22Rv1 (cell line): ENCODE measurements around the gene HEATR3.
"Not testable (repeated sequence)": the region's sequence is repeated elsewhere in the genome, so short reads cannot be mapped to it uniquely, and the experiment has no call there.

Source experiments
- H3K27ac ChIP-seq: fragments of 450-650 bp; 2 replicates; pipeline ENCODE4 v1.5.1; 2017
- ZFX ChIP-seq: fragments of 450-650 bp; IDR thresholded peaks from 2 replicates; pipeline ENCODE4 v1.6.1; 2017; ENCODE audit warnings: antibody characterized with exemption, borderline replicate concordance
- TF ChIP-seq, protein P1 (sequence below): fragments of 450-650 bp; IDR thresholded peaks from 2 replicates; pipeline ENCODE4 v1.5.1; 2017; ENCODE audit warnings: mild to moderate bottlenecking

The HEATR3 gene

DNA sequence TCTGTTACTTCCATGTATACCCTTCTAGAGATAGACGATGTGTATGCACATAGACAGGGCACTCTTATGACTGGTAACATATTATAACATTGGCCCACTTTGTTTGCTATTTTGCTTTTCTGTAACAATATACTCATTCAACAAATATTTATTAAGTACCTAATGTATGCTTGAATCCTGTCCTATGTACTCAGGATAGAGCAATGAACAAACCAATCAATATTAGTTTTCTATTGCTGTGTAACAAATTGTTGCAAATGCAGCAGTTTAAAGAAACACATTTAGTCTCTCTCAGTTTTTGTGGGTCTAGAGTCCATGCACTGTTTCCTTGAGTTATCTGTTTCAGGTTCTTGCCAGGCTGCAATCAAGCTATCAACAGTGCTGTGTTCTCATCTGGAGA lies 57.6 kb downstream of the HEATR3 start:
- H3K27ac ChIP-seq, result no peak overlapping the region
- TF ChIP-seq, protein P1, sequence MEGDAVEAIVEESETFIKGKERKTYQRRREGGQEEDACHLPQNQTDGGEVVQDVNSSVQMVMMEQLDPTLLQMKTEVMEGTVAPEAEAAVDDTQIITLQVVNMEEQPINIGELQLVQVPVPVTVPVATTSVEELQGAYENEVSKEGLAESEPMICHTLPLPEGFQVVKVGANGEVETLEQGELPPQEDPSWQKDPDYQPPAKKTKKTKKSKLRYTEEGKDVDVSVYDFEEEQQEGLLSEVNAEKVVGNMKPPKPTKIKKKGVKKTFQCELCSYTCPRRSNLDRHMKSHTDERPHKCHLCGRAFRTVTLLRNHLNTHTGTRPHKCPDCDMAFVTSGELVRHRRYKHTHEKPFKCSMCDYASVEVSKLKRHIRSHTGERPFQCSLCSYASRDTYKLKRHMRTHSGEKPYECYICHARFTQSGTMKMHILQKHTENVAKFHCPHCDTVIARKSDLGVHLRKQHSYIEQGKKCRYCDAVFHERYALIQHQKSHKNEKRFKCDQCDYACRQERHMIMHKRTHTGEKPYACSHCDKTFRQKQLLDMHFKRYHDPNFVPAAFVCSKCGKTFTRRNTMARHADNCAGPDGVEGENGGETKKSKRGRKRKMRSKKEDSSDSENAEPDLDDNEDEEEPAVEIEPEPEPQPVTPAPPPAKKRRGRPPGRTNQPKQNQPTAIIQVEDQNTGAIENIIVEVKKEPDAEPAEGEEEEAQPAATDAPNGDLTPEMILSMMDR, result no peak
- TF ChIP-seq ZFX, result no peak

DNA sequence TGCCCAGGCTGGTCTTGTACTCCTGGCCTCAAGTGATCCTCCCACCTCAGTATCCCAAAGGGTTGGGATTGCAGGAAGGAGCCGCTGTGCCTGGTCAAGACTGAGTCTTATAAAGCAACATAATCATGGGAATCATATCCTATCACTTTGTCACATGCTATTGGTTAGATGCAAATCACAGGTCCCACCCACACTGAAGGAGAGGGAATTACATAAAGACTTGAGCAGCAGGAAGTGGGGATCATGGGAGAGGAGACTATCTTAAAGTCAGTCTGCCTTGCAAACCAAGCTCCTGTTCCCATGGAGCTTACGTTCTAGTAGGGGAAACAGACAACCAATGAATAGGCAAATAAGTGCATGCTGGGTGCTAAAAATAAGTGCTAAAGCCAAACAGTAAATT lies 59.0 kb downstream of the HEATR3 start:
- no peak overlapping the region for H3K27ac ChIP-seq
- TF ChIP-seq, protein P1, result no peak
- no peak for TF ChIP-seq ZFX

DNA sequence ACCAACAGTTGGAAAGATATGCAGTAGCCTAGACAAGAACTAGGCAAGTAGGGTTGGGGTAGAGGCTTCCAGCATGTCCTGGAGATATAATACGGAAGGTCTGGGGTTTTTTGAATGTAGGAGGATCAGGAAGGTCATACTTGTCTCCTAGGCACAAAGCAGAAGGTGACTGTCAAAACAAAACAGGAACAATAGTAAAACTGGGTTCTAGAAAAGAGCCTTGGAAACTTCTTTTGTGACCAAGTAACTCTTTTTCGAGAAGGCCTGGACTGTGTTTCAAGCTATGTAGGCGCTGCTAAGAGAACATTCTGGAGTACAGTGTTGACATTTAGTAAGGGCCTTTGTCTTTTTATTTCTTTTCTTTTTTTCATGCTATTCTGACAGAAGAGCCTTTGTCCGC lies 60.4 kb downstream of the HEATR3 start:
- no peak overlapping the region for H3K27ac ChIP-seq
- no peak for TF ChIP-seq ZFX
- TF ChIP-seq, protein P1, result no peak

DNA sequence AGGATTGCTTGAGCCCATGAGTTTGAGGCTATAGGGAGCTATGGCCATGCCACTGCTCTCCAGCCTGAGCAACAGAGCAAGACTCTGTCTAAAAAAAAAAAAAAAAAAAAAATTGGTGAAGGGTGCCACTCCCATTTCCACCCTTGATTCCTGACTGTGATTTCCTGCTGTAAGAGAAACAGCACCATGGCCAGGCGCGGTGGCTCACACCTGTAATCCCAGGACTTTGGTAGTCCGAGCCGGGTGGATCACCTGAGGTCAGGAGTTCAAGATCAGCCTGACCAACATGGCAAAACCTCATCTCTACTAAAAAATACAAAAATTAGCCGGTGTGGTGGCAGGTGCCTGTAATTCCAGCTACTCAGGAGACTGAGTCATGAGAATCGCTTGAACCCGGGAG lies 66.8 kb downstream of the HEATR3 start:
- H3K27ac ChIP-seq, result not testable (repeated sequence)

DNA sequence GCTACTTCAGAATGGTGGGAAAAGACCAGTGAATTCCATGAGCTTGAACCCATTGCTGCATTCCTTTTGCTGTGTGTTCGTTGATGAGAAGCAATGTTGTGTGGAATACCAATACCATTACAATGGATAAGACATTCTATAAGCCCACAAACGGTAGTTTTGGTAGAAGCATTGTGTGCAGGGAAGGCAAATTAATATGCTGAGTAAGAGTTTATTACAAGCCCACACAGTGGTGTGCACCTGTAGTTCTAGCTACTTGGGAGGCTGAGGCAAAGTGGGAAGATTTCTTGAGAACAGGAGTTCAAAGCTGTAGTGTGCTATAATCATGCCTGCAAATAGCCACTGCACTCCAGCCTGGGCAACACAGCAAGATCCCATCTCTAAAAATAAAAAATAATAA lies 67.4 kb downstream of the HEATR3 start:
- TF ChIP-seq ZFX, result no peak
- TF ChIP-seq, protein P1, result no peak
- H3K27ac ChIP-seq, result no peak overlapping the region

DNA sequence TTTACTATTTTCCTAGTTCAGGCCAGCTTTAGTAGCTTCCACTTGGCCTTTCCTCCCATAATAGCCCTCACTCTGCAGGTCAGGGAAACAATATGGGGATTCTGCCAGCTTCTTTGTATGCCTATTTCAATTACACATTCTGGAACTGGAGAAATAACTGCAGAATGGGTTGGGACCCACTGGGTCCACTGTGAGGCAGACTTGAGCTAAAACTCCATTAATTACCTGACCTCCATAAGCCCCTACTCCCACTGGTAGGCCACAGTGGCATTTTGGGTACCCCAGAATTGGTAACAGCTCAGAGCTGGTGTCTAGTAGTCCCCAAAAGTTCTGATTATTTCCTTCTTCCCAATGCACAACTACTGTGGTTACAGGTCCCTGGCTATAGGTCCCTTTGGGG lies 70.6 kb downstream of the HEATR3 start:
- TF ChIP-seq ZFX, result no peak
- TF ChIP-seq, protein P1, result no peak
- no peak overlapping the region for H3K27ac ChIP-seq

DNA sequence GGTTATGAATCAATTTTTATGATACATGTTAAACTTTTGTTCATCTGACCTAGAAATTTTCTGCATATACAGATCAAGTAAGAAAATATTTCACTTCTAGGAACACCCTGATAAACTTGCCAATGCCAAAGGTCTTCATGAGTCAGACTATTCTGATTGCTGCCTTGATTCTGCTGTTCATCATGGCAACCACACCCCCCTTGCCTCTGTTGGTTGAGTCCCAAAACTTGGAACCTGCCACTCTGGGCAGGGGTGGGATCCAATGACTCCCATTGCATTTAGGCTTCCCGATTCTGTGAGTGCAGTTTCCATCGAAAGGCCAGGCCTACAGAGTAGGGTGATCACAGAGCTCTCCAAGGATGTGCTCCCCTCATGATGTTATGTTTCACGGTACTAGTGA lies 71.5 kb downstream of the HEATR3 start:
- no peak for TF ChIP-seq ZFX
- TF ChIP-seq, protein P1, result no peak
- H3K27ac ChIP-seq, result no peak overlapping the region

DNA sequence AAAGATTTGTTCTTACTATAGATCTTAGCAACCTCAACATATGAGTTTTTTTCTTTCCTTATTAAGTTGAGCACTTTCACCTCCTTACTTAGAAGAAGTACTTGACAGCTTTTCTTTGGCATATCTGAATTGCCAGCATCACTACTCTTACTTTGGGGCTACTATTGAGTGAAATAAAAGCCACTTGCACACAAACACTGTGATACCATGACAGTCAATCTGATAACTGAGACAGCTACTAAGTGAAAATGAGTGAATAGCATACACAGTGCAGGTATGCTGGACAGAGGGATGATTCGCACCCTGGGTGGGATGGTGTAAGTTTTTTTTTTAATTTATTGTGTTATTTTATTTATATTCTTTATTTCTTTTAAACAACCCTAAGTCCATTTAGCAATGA lies 73.8 kb downstream of the HEATR3 start:
- H3K27ac ChIP-seq, result no peak overlapping the region
- TF ChIP-seq, protein P1, result no peak
- TF ChIP-seq ZFX, result no peak
